ENCODE results near the gene CLDND1. TPM values are rescaled to one million over a fixed set of nuclear protein-coding genes. Genes with fewer than 3 reads are reported as not detected.
"Not testable (repeated sequence)": the region's sequence is repeated elsewhere in the genome, so short reads cannot be mapped to it uniquely, and the experiment has no call there.

The CLDND1 gene
- total RNA-seq (2014; rRNA removed) = 110 and 117 TPM in 2 replicates
- 28.7 TPM for polyA plus RNA-seq (2012)

DNA sequence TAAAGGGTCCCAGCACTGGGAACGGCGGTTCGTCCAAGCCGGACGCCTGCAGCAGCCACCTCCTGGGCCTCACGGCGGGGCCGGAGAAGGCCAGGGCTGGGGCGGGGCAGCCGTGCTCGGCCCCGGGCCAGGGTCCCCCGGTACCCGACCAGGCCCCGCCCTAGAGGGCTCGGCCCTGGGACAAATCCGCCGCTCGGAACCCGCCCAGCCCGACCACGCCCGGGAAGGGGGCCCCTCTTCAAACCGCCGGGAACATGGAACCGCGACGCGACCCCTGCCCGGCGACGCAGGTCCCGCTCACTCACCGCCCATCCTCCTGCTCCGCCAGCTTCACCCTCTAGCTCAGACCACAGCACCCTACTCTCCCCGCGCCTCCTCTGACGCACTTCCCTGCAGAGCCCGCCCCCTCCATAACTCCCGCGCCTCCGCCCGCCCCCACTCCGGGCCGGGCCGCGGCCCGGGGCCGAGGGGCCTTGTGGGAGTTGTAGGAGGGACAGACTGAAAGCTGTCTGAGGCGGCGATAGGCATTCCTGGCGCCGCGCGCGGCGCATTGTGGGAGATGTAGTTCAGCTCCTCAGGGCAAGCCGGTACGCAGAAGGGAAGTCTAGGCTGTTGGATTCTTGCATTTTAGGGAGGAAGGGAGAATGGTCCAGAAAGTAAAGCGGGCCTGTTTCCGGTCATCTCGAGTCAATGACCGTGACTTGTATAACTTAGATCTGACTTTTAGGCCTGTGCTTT is at the start of gene CLDND1:
Gene CLDND1 (minus strand): TSS at position 359 of the 738 bp plus-strand sequence. CDS start 1,478 bp downstream, outside the sequence.
- DNase-seq (ENCODE audit: low read depth) = peak; percentile 95

DNA sequence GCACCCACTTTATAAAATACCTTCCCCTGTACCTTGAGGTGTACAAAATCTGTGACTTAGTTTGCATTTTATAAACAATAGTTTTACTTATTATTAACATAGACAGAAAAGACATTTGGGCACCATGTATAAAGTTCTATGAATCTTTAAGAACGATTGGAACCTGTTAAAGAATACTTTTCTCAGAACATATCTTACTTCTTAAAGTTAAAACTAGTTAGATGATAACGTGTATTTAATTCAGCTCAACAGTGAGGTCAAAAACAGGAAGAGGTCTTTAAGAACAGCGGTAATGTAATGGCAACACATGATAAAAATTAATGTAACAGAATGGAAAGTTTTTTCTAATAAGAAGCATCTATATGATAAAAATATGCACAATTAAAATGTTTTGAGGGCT is 45.7 kb upstream of the CLDND1 start:
- DNase-seq (ENCODE audit: low read depth) = no peak

DNA sequence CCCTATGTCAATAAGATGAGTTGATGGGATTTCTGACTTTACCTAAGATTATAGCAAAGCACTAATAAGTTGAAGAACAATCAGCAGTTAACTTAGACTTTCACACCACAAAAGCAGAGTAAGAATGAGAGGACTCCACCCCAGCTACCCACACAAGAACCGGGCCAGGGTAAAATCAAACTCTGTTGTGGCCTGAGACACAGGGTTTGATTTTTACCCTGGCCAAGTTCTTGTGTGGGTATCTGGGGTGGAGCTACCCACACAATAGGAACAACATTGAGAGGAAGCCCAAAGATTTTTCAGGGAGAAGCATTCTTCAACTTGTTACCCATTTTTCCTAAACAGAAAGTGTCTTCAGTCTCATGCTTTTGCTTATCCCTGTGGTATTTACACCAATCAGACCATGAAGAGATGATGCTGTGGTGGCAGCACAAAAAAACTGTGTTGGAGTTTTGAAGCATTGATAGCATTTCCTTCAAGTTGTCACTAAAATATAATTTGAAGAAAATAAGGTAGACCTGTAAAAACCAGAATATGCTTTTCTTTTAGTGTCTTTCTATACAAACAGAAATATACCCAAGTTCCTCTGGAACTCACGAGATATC is 45.1 kb upstream of the CLDND1 start:
- no peak for DNase-seq (ENCODE audit: low read depth)

GRCh38 chr3:98565843-98566242 is 43.1 kb upstream of the CLDND1 start:
- no peak for DNase-seq (ENCODE audit: low read depth)

GRCh38 chr3:98565237-98565643 is 42.5 kb upstream of the CLDND1 start:
- peak; percentile 17 for DNase-seq (ENCODE audit: low read depth)

GRCh38 chr3:98564282-98565005 is 41.7 kb upstream of the CLDND1 start:
- DNase-seq (ENCODE audit: low read depth) = no peak

DNA sequence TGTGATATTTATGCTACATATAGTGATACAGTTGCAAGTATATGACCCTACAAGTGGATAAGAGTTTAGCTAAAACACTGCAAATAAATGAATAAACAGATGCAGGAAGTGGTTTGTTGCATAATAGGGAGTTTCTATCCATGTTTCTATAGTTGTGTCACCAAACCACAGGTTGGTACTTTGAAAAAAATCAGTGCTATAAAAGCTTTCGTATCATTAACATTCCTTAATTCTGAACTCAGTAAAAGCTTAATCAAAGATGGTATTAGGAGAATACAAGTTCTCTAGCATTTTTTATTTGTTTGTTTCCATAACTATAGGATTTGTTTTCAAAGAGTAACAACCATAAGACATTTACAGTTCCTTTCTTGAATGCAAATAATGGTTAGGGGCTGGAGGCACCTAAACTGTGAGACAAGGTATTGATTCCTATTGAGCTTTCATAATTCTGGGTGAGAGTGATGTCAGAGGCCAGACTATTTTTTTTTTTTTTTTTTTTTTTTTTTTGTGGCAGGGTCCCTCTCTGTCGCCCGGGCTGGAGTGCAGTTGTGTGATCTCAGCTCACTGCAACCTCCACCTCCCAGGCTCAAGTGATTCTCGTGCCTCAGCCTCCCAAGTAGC is 41.1 kb upstream of the CLDND1 start:
- DNase-seq (ENCODE audit: low read depth) = peak; percentile 77

DNA sequence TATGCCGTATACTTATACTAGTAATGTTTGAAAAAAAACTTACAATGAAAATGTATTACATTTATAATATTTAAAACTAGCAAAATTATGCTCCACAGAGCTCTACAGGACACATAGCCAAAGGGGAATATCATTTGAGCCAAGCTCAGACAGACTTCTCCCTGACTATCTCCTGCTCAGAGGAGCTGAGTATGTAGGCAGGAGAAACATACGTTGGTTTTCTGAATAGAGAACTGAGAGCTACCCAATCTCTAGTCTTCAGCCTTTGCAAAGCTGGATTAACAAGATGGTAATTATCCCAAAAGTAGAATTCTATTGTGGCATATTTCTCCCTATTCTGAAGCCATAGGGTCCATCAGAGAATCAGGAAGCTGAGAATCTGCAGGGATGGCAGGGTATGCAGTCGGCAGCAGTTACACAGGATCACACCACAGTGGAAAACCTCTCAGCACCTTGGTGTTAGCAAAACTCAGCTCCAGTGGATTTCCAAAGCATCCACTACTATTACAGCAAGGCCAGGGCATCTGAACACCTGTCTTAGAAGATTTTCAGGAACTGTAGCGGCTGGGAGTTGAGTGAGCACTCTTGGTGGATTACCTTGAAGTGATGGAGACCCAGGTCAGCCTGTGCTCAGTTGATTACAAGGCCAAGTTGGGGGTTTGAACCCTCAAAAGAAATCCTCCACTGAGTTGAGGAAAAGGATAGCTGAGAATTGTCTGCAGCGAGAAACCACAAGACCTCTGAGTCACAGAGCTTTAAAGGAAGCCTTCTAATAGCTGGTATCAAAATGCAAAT is 39.2 kb upstream of the CLDND1 start:
- DNase-seq (ENCODE audit: low read depth) = peak; percentile 51

DNA sequence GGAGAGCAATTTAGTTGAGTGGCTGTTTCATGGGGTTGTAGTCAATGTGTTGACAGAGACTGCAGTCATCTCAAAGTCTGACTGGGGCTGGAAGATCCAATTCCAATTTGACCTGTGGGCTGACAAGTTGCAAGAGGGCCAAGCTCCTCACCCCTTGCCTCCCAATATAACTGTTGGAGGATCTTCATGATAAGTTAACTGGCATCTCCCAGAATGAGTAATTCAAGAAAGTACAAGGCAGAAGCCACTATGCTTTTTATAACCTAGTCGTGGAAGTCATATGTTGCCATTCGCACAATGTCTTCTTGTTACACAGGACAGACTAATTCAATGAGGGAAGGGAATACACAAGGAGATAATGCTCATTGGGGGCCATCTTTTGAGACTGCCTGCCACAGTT is 38.2 kb upstream of the CLDND1 start:
- no peak for DNase-seq (ENCODE audit: low read depth)

GRCh38 chr3:98559769-98560168 is 37.1 kb upstream of the CLDND1 start:
- not testable (repeated sequence) for DNase-seq (ENCODE audit: low read depth)

GRCh38 chr3:98558100-98558827 is 35.6 kb upstream of the CLDND1 start:
- no peak for DNase-seq (ENCODE audit: low read depth)

GRCh38 chr3:98557324-98558010 is 34.8 kb upstream of the CLDND1 start:
- no peak for DNase-seq (ENCODE audit: low read depth)

DNA sequence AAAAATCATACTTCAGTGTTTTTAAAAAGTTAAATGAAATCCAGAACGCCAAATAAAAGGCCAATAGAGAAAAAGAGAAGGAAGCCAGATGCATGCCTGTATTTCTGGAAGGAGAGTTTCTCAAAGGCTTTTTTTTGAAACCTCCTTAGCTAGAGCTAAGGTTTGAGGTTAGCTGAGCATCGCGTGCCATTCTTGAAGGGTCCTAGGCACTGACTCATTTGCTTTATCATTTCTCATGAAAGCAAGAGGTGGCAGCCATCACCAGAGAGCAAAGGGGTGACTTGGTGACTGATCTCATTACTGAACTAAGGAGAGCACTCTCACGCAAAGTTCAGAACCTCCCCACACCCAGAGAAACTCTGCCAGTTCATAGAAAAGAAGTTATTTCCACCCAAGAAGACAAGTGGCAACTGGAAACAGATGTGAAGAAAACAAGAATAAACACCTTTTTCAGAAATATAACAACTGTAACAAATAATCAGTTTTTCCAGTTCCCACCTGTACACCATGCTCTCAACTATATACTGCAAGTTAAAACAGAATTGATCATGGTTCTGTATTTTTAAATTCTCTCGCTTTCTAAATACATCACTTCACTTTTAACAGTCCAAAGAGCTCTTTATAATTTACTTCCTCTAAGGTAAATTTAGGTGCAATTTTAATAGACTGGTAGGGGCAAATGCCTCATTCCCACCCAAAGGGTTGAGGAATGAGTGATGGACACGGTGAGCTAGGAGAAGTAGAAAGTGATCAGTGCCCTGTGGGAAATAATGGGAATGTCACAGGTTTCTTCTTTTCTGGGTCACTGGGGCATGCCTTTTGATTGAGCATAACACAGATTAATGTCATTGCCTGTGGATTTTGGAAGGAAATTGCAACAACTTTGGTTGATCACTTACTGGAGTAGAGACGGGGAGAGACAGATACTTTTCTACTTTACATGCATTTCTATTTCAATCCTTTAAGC is 33.7 kb upstream of the CLDND1 start:
- no peak for DNase-seq (ENCODE audit: low read depth)

DNA sequence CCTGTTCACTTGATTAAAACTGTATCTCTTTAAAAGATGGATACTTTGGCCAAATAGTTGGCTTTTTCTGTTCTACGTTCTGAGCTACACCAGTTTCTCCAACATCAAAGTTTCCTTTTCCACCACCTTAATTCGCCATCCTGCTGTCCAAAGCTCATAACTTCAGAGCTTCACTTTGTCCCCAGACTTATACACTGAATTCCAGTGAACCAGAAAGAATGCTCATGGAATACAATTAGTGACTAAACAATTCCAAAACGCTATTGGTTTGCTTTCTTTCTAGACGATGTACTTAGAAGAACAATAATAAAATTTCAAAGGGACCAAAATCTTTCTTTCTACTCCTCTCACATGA is 32.3 kb upstream of the CLDND1 start:
- DNase-seq (ENCODE audit: low read depth) = no peak

GRCh38 chr3:98554580-98554979 is 31.9 kb upstream of the CLDND1 start:
- DNase-seq (ENCODE audit: low read depth) = no peak

GRCh38 chr3:98553753-98554152 is 31.1 kb upstream of the CLDND1 start:
- DNase-seq (ENCODE audit: low read depth) = no peak

- DNase-seq (ENCODE audit: low read depth) = no peak
Observed at GRCh38 chr3:98553021-98553563, 30.4 kb upstream of the CLDND1 start.

DNA sequence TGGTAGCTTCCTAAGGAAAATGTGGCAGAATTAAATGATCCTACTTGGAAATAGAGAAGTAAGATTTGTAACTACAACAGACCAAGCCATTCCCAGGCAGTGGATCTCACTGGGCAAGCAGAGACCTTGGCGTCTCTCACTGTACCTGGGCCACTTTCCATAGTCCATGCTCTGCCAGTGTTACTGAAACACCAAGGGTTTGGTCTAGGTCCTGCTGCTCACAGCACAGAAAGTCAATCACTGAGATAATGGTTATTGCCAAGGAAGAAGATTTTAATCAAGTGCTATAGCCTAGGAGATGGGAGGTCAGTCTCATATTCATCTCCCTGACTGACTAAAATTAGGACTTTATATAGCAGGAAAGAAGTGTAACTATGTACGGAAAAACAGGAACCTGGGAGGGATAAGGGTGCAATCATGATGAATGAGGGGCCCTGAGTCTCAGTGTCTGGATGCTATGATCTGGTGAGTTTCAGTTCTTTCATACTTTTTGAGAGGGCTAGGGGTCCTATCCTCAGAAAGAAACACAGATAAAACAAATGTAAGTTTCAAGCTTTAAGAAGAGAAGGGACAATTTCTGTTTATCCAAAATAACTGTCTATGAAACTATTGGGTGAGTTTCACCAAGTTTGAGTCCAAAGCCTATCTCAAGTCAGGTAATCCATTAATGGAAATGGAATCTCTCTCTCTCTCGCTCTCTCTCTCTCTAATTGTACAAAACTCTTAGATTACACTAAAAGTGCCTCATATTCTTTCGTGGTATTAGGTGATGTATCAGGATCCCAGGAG is 29.7 kb upstream of the CLDND1 start:
- no peak for DNase-seq (ENCODE audit: low read depth)
